HepG2 (cell line): ENCODE data around the gene AS3MT. TPM values are rescaled to one million over a fixed set of nuclear protein-coding genes. Genes with fewer than 3 reads are reported as not detected.

Experiments
- HDAC1 ChIP-seq: sonication (generic); formaldehyde crosslinking; IDR thresholded peaks from 2 replicates; pipeline ENCODE4 v1.5.1; 2020; ENCODE audit warnings: mild to moderate bottlenecking, missing genetic modification reagents
- HDAC2 ChIP-seq: sonication (generic); formaldehyde crosslinking; IDR thresholded peaks from 2 replicates; pipeline ENCODE4 v1.4.0; 2020; ENCODE audit warnings: missing genetic modification reagents
- HMGA1 ChIP-seq: sonication (generic); formaldehyde crosslinking; conservative IDR thresholded peaks from 2 replicates; pipeline ENCODE4 v1.4.0; 2020; ENCODE audit warnings: missing genetic modification reagents
- JUND ChIP-seq: sonication (generic); formaldehyde crosslinking; IDR thresholded peaks from 2 replicates; pipeline ENCODE4 v1.8.0; 2022; ENCODE audit warnings: mild to moderate bottlenecking, missing genetic modification reagents
- SIX4 ChIP-seq: sonication (generic); formaldehyde crosslinking; IDR thresholded peaks from 2 replicates; pipeline ENCODE4 v1.4.0; 2020; ENCODE audit warnings: missing genetic modification reagents
- SPEN ChIP-seq: sonication (generic); formaldehyde crosslinking; IDR thresholded peaks from 2 replicates; pipeline ENCODE4 v1.5.1; 2020; ENCODE audit warnings: low read depth, mild to moderate bottlenecking, missing genetic modification reagents
- TBL1XR1 ChIP-seq: fragments of 150-350 bp; IDR thresholded peaks from 2 replicates; pipeline ENCODE4 v1.6.1; 2014; ENCODE audit warnings: borderline replicate concordance, low read length; ENCODE audit not compliant: partially characterized antibody
- THAP9 ChIP-seq: sonication (generic); formaldehyde crosslinking; IDR thresholded peaks from 2 replicates; pipeline ENCODE4; 2020; ENCODE audit warnings: missing genetic modification reagents, mild to moderate bottlenecking, borderline replicate concordance
- WIZ ChIP-seq: sonication (generic); formaldehyde crosslinking; IDR thresholded peaks from 2 replicates; pipeline ENCODE4 v1.5.1; 2020; ENCODE audit warnings: mild to moderate bottlenecking, missing genetic modification reagents
- ZMAT3 ChIP-seq: sonication (generic); formaldehyde crosslinking; conservative IDR thresholded peaks from 2 replicates; pipeline ENCODE4 v1.7.0; 2021; ENCODE audit warnings: missing genetic modification reagents
- ZNF331 ChIP-seq: sonication (generic); formaldehyde crosslinking; IDR thresholded peaks from 2 replicates; pipeline ENCODE4 v1.4.0; 2020; ENCODE audit warnings: missing genetic modification reagents
- ZNF34 ChIP-seq: sonication (generic); formaldehyde crosslinking; IDR thresholded peaks from 2 replicates; pipeline ENCODE4 v1.4.0; 2020; ENCODE audit warnings: mild to moderate bottlenecking, missing genetic modification reagents, borderline replicate concordance
- ZNF891 ChIP-seq: sonication (generic); formaldehyde crosslinking; IDR thresholded peaks from 2 replicates; pipeline ENCODE4 v1.5.0; 2020; ENCODE audit warnings: mild to moderate bottlenecking, missing genetic modification reagents
- polyA plus RNA-seq, 8 experiments: library from polyadenylated mRNA; depleted of rRNA in 3 of 8; stranded (reverse) in 7 of 8; unstranded in 1 of 8; fragments of >200 nt; fragmentation: Illumina TruSeq in 4 of 8; extraction: Trizol in 4 of 8; gene quantifications; 2 replicates each; pipeline versions ENCODE4 v1.2.1 to v1.2.3, GENCODE V29; 2011 to 2016; ENCODE audit warnings: low read depth in 4 of 8, missing spikeins in 1 of 8, mixed read lengths in 1 of 8; ENCODE audit not compliant: insufficient read depth in 1 of 8
- total RNA-seq, 5 experiments: library from RNA; depleted of rRNA; stranded (reverse); fragments of >200 nt; fragmentation: Illumina TruSeq; extraction: Trizol; gene quantifications; 2 replicates each; pipeline ENCODE4 v1.2.3, GENCODE V29; 2016; ENCODE audit warnings: low read depth in 1 of 5
- TF ChIP-seq, protein P1 (sequence below): IDR thresholded peaks from 2 replicates; pipeline ENCODE4 v1.6.1; 2016
- TF ChIP-seq, protein P2 (sequence below): sonication (generic); formaldehyde crosslinking; IDR thresholded peaks from 2 replicates; pipeline ENCODE4 v1.4.0; 2020; ENCODE audit warnings: missing genetic modification reagents, low read depth, mild to moderate bottlenecking, borderline replicate concordance

Gene AS3MT
- total and polyA plus RNA-seq, 2 of the 13 experiments (the other 11 are each of a cell fraction or from before 2014, with no cell fraction given), result 8.7 to 17.4 TPM

- no peak for TF ChIP-seq THAP9 (CRISPR knock-in tag)
- no peak for TF ChIP-seq TBL1XR1
- TF ChIP-seq SIX4 (CRISPR knock-in tag), result no peak
- peak; percentile 65; the same call in 1 of the 2 replicates for TF ChIP-seq ZNF34 (CRISPR knock-in tag)
- TF ChIP-seq SPEN, result no peak
- 0 out of 2 replicates have a peak, but pooled peaks have one; percentile 22 for TF ChIP-seq ZMAT3 (CRISPR knock-in tag)
- no peak for TF ChIP-seq HDAC2
- TF ChIP-seq, protein P1, sequence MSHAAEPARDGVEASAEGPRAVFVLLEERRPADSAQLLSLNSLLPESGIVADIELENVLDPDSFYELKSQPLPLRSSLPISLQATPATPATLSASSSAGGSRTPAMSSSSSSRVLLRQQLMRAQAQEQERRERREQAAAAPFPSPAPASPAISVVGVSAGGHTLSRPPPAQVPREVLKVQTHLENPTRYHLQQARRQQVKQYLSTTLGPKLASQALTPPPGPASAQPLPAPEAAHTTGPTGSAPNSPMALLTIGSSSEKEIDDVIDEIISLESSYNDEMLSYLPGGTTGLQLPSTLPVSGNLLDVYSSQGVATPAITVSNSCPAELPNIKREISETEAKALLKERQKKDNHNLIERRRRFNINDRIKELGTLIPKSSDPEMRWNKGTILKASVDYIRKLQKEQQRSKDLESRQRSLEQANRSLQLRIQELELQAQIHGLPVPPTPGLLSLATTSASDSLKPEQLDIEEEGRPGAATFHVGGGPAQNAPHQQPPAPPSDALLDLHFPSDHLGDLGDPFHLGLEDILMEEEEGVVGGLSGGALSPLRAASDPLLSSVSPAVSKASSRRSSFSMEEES (CRISPR knock-in tag), result no peak
- no peak; the same call in 1 of the 2 replicates for TF ChIP-seq ZNF331 (CRISPR knock-in tag)
- TF ChIP-seq WIZ (CRISPR knock-in tag), result no peak
- TF ChIP-seq JUND, result no peak
- TF ChIP-seq HDAC1 (CRISPR knock-in tag), result peak; percentile 4; the same call in 1 of the 2 replicates
- TF ChIP-seq, protein P2, sequence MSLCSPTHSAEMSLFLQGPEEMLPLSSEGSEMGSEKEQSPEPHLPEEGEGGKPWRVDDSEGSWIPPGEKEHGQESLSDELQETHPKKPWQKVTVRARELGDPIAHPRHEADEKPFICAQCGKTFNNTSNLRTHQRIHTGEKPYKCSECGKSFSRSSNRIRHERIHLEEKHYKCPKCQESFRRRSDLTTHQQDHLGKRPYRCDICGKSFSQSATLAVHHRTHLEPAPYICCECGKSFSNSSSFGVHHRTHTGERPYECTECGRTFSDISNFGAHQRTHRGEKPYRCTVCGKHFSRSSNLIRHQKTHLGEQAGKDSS, result no peak
- no peak for TF ChIP-seq HMGA1 (CRISPR knock-in tag)
- no peak for TF ChIP-seq ZNF891 (CRISPR knock-in tag)
Measured at GRCh38 chr10:102918817-102919245, 49.6 kb downstream of the AS3MT start (continued).
